ENCODE results near the gene CASP3.

GRCh38 chr4:184664445-184665210 lies 15.4 kb upstream of the CASP3 start:
- no peak for TF ChIP-seq EP300 (IDR thresholded peaks at IDR 0.05; ENCODE audit: borderline replicate concordance)
- TF ChIP-seq MAX (IDR thresholded peaks at IDR 0.05) = no peak
- TF ChIP-seq, protein P1, sequence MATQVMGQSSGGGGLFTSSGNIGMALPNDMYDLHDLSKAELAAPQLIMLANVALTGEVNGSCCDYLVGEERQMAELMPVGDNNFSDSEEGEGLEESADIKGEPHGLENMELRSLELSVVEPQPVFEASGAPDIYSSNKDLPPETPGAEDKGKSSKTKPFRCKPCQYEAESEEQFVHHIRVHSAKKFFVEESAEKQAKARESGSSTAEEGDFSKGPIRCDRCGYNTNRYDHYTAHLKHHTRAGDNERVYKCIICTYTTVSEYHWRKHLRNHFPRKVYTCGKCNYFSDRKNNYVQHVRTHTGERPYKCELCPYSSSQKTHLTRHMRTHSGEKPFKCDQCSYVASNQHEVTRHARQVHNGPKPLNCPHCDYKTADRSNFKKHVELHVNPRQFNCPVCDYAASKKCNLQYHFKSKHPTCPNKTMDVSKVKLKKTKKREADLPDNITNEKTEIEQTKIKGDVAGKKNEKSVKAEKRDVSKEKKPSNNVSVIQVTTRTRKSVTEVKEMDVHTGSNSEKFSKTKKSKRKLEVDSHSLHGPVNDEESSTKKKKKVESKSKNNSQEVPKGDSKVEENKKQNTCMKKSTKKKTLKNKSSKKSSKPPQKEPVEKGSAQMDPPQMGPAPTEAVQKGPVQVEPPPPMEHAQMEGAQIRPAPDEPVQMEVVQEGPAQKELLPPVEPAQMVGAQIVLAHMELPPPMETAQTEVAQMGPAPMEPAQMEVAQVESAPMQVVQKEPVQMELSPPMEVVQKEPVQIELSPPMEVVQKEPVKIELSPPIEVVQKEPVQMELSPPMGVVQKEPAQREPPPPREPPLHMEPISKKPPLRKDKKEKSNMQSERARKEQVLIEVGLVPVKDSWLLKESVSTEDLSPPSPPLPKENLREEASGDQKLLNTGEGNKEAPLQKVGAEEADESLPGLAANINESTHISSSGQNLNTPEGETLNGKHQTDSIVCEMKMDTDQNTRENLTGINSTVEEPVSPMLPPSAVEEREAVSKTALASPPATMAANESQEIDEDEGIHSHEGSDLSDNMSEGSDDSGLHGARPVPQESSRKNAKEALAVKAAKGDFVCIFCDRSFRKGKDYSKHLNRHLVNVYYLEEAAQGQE (IDR thresholded peaks at IDR 0.05; ENCODE audit: low read depth) = no peak
- TF ChIP-seq TEAD4 (IDR thresholded peaks at IDR 0.05) = no peak
- TF ChIP-seq TAF1 (IDR thresholded peaks at IDR 0.05; ENCODE audit: low read depth) = no peak
- no peak for TF ChIP-seq NFIC (IDR thresholded peaks at IDR 0.05)
- 0 out of 2 replicates have a peak, but pooled peaks have one; percentile 28 for TF ChIP-seq YY1 (IDR thresholded peaks at IDR 0.05; ENCODE audit: low read depth)
